Heart left ventricle (tissue), 16 donors: ENCODE measurements around the gene ABCC3. TPM values are rescaled to one million over a fixed set of nuclear protein-coding genes. Genes with fewer than 3 reads are reported as not detected.

Experiments
- ATAC-seq, 4 donors: fragments of 200-7000 bp; cut with Tn5 transposase; one replicate each; pipeline ENCODE4 v1.9.1; 2020 to 2022; ENCODE audit warnings: moderate library complexity in 4 of 4, mild to moderate bottlenecking in 3 of 4, moderate number of reproducible peaks in 1 of 4
- DNase-seq, 5 donors: peaks; one replicate each; pipeline ENCODE4 v3.0.0-alpha.2; 2020
- H3K27ac ChIP-seq, 12 donors: fragments of 200-600 bp; sonication (generic) in 4 of 12; one replicate each; pipeline versions ENCODE4 v1.5.0 to v1.8.0; 2016 to 2022; ENCODE audit warnings: mild to moderate bottlenecking in 2 of 12
- H3K27me3 ChIP-seq, 9 donors: fragments of 200-600 bp; sonication (generic) in 2 of 9; one replicate each; pipeline versions ENCODE4 v1.5.1 to v1.8.0; 2016 to 2022; ENCODE audit warnings: mild to moderate bottlenecking in 3 of 9
- H3K36me3 ChIP-seq, 9 donors: fragments of 200-600 bp; sonication (generic) in 2 of 9; one replicate each; pipeline versions ENCODE4 v1.5.0 to v1.8.0; 2018 to 2022; ENCODE audit warnings: mild to moderate bottlenecking in 2 of 9
- H3K4me1 ChIP-seq, 12 donors: fragments of 200-600 bp; sonication (generic) in 4 of 12; one replicate each; pipeline versions ENCODE4 v1.5.0 to v1.8.0; 2016 to 2022; ENCODE audit warnings: mild to moderate bottlenecking in 3 of 12
- H3K4me3 ChIP-seq, 12 donors: fragments of 200-600 bp; sonication (generic) in 4 of 12; one replicate each; pipeline versions ENCODE4 v1.5.0 to v1.8.0; 2017 to 2022; ENCODE audit warnings: mild to moderate bottlenecking in 9 of 12, moderate library complexity in 4 of 12
- H3K9me3 ChIP-seq, 12 donors: fragments of 200-600 bp; sonication (generic) in 4 of 12; one replicate each; pipeline versions ENCODE4 v1.5.0 to v1.8.0; 2016 to 2022; ENCODE audit warnings: mild to moderate bottlenecking in 1 of 12
- POLR2A ChIP-seq, 2 donors: fragments of 450-650 bp; IDR thresholded peaks; one replicate each; pipeline ENCODE4 v1.6.1; 2017; ENCODE audit warnings: antibody characterized with exemption in 2 of 2, mild to moderate bottlenecking in 2 of 2, moderate library complexity in 2 of 2
- WGBS, 4 donors: extraction: QIAGEN DNeasy Blood & Tissue Kit in 2 of 4; methylation state at CpG; one replicate each; pipeline versions ENCODE4 v1.1.5 to v1.1.7; 2013 to 2018; 5-methylcytosine and 5-hydroxymethylcytosine counted together
- intact Hi-C, 10 donors: fragments of 100-400 bp; cut with DNase I; formaldehyde crosslinking; loops; one replicate each; pipeline versions ENCODE4 v1.11.1 to v1.14.2; 2022
- polyA plus RNA-seq, 2 donors: library from polyadenylated mRNA; stranded (reverse); fragments of 200-250 nt; gene quantifications; one replicate each; pipeline ENCODE4 v1.2.3, GENCODE V29; 2013
- total RNA-seq, 9 donors: library from RNA; depleted of rRNA in 2 of 9; stranded (reverse); fragments of >200 nt in 2 of 9; fragmentation: NEBNext Ultra II Directional in 3 of 9; extraction: Animal tissue kit (Norgen Biotek cat#: 25700) in 3 of 9; gene quantifications; one replicate each; pipeline versions ENCODE4 v1.1.0 to v1.2.4, GENCODE V29; 2016 to 2023
- TF ChIP-seq, protein P1 (sequence below), 12 donors: fragments of 200-600 bp; sonication (generic) in 4 of 12; IDR thresholded peaks; one replicate each; pipeline versions ENCODE4 v1.5.0 to v1.8.0; 2018 to 2022; ENCODE audit warnings: antibody characterized with exemption in 12 of 12, mild to moderate bottlenecking in 5 of 12
- donor health status: ischemic (EF 13 %, LVEDD 7.1; RV severe dilation, severe dysfunction).
- donor health status: healthy with polysubstance abuse.
- donor health status: DM: no; HTN: yes; CAD: no.
- donor health status: DM: no; HTN: no; CAD: no.
- donor health status: ischemic (EF 25% LVEDD 6.9; RV normal size, moderate dysfunction).
- donor health status: ischemic (EF 25% LVEDD 5.7; RV mildly dilated, moderate dysfunction).
- donor health status: healthy.
- donor health status: DM: yes; HTN: yes; CAD: no.
- donor health status: ischemic (EF 35%, LVEDD 5.7; RV mildly dilated, moderate dysfunction).
- donor health status: nonischemic (EF 11% LVEDD 7.7; RV severe dilation, severe dysfunction).
- donor health status: DM: yes; HTN: yes; CAD: no.
- donor health status: PGD.
- donor health status: ischemic (EF 29% LVEDD 5.4; RV normal size, mild dysfunction).
- donor health status: nonischemic (EF 23%, LVEDD 6.1; RV moderate dilation, normal function).

ABCC3 gene
- total and polyA plus RNA-seq, 11 donors = 0.20 to 21.6 (median 1.3) TPM; not detected in 1

DNA sequence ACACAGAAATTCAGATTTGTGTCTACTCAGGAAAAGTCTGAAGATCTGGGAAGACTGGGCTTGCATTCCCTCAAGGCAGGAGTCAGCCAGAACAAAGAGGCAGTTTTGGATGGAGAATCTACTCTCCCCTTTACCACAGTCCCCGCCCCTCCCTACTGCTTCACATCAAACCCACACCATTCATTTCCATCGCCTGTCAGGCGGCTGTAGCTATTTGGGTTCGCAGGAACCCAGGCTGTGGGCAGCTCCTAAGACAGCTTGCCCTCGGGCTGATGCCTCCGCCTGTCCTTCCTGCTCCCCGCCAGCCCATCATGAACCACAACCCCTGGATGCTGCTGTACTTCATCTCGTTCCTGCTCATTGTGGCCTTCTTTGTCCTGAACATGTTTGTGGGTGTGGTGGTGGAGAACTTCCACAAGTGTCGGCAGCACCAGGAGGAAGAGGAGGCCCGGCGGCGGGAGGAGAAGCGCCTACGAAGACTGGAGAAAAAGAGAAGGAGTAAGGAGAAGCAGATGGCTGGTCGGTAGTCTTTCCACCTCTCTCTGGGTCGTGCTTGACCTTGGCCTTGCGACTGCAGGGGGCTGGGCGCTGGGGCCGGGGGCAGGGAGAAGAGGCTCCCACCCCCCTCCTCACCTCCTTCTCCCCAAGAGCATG lies 27.0 kb upstream of the ABCC3 start:
- ATAC-seq = no peak
- TF ChIP-seq POLR2A (IDR thresholded peaks at IDR 0.05) = no peak
- DNase-seq = no peak
- intact Hi-C loops = loop anchor here in 1 of 10 donors (5.0 kb wide), 1 partner anchor 50 kb away; no protein-coding TSS in a partner anchor
- H3K27me3 ChIP-seq = peaks cover 0 to 23% (median 2%) of the 10 kb centered on the region in 9 donors
- H3K9me3 ChIP-seq = no peaks in the 10 kb centered on the region
- whole genome bisulfite sequencing, 4 donors = 90 to 94% (median 90%) methylated on average over 19 of the region's 19 CpGs
- no peak overlapping the region for H3K27ac ChIP-seq
- peaks cover 3 to 22% (median 18%) of the 10 kb centered on the region in 12 donors for H3K4me1 ChIP-seq
- H3K4me3 ChIP-seq = no peak overlapping the region
- H3K36me3 ChIP-seq = no peaks in the 10 kb centered on the region

DNA sequence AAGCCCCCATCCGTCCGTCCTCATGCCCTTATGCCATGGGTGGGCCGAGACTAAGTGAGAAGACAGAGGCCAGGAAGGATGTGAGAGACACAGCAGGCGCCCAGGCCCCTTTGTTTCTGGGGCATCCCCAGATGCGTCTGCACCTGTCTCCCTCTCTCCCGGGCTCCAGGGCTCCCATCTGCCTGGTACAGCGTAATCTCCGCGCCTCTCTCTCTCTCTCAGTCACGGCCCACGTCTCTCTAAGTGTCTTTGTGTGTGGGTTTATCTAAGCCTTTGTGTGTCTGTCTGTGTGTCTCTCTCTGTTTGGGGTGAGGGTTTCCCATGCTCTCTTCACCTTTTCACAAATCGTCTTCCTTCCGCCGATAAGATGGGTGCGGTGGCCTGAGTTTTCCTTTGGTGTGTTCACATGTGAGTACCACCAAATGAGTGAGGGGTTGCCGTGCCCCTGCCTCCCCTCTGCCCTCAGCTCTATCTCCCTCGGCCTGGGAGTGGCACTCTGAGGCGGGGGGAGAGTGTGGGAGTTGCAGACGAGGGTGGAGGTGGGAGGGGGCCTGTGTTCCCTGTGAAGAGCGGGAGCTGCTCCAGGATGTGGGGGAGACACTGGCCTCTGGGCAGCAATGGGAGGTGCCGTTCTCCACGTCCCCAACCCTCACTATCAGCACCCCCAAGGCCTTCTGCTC lies 25.8 kb upstream of the ABCC3 start:
- H3K9me3 ChIP-seq = no peaks in the 10 kb centered on the region
- peaks cover 3 to 27% (median 18%) of the 10 kb centered on the region in 12 donors for H3K4me1 ChIP-seq
- H3K36me3 ChIP-seq = no peaks in the 10 kb centered on the region
- no peak for DNase-seq
- 65 to 75% (median 70%) methylated on average over 21 to 22 of the region's 22 CpGs for whole genome bisulfite sequencing, 4 donors
- intact Hi-C loops = loop anchor here in 1 of 10 donors (5.0 kb wide), 1 partner anchor 52 kb away; no protein-coding TSS in a partner anchor
- peaks cover 0 to 23% (median 2%) of the 10 kb centered on the region in 9 donors for H3K27me3 ChIP-seq
- ATAC-seq = no peak
- H3K27ac ChIP-seq = no peak overlapping the region
- no peak for TF ChIP-seq POLR2A (IDR thresholded peaks at IDR 0.05)
- no peak overlapping the region for H3K4me3 ChIP-seq

DNA sequence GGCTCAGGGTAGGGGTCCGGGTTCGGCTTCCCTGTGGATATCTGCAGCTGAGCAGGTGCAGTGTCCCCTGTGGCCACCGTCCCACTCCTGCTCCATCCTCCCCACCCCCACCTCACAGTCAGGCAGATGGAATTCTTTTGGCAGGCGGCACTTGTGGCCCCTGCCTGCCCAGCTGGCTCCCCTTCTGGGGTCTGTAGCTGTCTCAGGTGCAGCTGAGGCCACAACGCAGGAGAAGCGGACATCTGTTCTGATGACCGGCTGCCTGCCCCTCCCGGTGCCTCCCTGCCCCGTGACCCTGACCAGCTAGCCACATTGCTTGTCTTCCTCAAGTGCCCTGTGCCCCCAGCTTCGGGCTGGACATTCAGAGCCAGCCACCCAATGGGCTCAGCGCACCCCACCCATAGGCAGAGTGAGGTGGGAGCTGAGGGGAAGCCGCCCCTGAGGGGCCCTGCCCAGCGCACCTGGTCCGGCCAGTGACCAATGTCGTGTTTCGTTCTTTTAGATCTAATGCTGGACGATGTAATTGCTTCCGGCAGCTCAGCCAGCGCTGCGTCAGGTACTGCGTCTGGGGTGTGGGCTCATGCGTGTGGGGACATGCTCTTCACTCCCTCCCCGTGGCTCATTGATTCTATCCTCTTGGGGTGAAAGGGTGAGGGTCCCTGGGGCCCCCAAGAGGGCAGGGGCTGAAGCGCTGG lies 25.2 kb upstream of the ABCC3 start:
- Histone ChIP-seq H3K36me3 (no peaks in the 10 kb centered on the region), H3K4me3 (no peak overlapping the region), H3K27me3 (peaks cover 0 to 23% (median 2%) of the 10 kb centered on the region in 9 donors), H3K9me3 (no peaks in the 10 kb centered on the region), H3K27ac (no peak overlapping the region), H3K4me1 (peaks cover 3 to 21% (median 13%) of the 10 kb centered on the region in 12 donors)
- ATAC-seq (no peak), DNase-seq (no peak)
- no peak for TF ChIP-seq POLR2A (IDR thresholded peaks at IDR 0.05)
- TF ChIP-seq, protein P1, sequence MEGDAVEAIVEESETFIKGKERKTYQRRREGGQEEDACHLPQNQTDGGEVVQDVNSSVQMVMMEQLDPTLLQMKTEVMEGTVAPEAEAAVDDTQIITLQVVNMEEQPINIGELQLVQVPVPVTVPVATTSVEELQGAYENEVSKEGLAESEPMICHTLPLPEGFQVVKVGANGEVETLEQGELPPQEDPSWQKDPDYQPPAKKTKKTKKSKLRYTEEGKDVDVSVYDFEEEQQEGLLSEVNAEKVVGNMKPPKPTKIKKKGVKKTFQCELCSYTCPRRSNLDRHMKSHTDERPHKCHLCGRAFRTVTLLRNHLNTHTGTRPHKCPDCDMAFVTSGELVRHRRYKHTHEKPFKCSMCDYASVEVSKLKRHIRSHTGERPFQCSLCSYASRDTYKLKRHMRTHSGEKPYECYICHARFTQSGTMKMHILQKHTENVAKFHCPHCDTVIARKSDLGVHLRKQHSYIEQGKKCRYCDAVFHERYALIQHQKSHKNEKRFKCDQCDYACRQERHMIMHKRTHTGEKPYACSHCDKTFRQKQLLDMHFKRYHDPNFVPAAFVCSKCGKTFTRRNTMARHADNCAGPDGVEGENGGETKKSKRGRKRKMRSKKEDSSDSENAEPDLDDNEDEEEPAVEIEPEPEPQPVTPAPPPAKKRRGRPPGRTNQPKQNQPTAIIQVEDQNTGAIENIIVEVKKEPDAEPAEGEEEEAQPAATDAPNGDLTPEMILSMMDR (IDR thresholded peaks at IDR 0.05) = no peak
- intact Hi-C loops = loop anchor here in 4 of 10 donors (5.0 kb wide), 3 partner anchors 52 to 127 kb away; no protein-coding TSS in a partner anchor
- WGBS, 4 donors = 86 to 90% (median 88%) methylated on average over 20 to 24 of the region's 24 CpGs

DNA sequence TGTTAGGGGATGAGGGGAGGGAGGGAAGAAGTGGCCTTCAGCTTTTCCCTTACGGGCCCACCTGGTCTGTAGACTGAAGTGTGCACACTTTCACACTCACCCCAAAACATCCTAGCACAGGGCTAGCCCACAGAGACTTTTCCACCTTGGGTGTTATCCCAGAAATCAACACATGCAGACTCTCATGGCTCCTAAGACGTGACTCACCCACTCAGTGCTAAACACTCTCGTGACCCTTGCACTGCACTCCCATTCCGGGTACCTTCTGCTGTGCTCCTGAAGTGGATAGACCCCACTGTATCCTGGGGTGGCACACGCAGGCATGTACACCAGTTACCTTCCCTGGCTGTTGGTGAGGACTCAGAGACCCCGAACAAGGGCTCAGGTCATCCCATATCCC lies 23.0 kb upstream of the ABCC3 start:
- Histone ChIP-seq H3K4me3 (no peak overlapping the region), H3K36me3 (no peaks in the 10 kb centered on the region), H3K27ac (no peak overlapping the region), H3K9me3 (no peaks in the 10 kb centered on the region), H3K27me3 (peaks cover 0 to 23% (median 0%) of the 10 kb centered on the region in 9 donors), H3K4me1 (peaks cover 0 to 7% (median 0%) of the 10 kb centered on the region in 12 donors)
- ATAC-seq (no peak), DNase-seq (no peak)
- 92 to 95% (median 94%) methylated on average over 6 of the region's 6 CpGs for WGBS, 4 donors
- intact Hi-C loops = loop anchor here in 3 of 10 donors (2.0 to 5.0 kb wide), 3 partner anchors 59 to 129 kb away; partner anchors contain the start of gene SPATA20 (in 1 of the 3)
- no peak for TF ChIP-seq POLR2A (IDR thresholded peaks at IDR 0.05)
- TF ChIP-seq, protein P1 (IDR thresholded peaks at IDR 0.05) = no peak
